ENCODE results near the gene UTS2. TPM values are rescaled to one million over a fixed set of nuclear protein-coding genes. Genes with fewer than 3 reads are reported as not detected.

UTS2 gene
- total RNA-seq, 4 donors from 2014 or later = not detected

DNA sequence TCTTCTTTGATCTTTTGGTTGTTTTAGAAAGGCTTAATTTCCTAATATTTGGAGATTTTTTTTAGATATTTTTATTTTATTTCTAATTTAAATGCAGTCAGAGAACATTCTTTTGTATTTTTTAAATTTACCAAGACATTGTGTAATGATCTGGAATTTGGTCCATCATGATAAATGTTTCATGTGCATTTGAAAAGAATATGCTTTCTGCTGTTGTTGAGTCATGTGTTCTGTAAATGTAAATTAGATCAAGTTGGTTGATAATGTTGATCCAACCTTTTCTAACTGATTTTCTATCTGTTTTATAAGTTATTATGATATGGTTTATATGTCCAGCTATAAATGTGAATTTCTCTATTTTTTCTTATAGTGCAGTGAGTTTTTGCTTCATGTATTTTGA lies 19.8 kb downstream of the UTS2 start:
- no peak overlapping the region for H3K27ac ChIP-seq
- no peak overlapping the region for H3K4me3 ChIP-seq
- H3K36me3 ChIP-seq = no peaks in the 10 kb centered on the region
- DNase-seq = no peak
- intact Hi-C loops (cut with DNase I; ENCODE audit: low total_unique reads) = no loop called here
- TF ChIP-seq, protein P1, sequence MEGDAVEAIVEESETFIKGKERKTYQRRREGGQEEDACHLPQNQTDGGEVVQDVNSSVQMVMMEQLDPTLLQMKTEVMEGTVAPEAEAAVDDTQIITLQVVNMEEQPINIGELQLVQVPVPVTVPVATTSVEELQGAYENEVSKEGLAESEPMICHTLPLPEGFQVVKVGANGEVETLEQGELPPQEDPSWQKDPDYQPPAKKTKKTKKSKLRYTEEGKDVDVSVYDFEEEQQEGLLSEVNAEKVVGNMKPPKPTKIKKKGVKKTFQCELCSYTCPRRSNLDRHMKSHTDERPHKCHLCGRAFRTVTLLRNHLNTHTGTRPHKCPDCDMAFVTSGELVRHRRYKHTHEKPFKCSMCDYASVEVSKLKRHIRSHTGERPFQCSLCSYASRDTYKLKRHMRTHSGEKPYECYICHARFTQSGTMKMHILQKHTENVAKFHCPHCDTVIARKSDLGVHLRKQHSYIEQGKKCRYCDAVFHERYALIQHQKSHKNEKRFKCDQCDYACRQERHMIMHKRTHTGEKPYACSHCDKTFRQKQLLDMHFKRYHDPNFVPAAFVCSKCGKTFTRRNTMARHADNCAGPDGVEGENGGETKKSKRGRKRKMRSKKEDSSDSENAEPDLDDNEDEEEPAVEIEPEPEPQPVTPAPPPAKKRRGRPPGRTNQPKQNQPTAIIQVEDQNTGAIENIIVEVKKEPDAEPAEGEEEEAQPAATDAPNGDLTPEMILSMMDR (IDR thresholded peaks at IDR 0.05) = no peak
- no peak for TF ChIP-seq POLR2A (IDR thresholded peaks at IDR 0.05)
- H3K4me1 ChIP-seq = no peaks in the 10 kb centered on the region
- H3K9me3 ChIP-seq = no peaks in the 10 kb centered on the region
- H3K27me3 ChIP-seq = no peaks in the 10 kb centered on the region

GRCh38 chr1:7831458-7831857 lies 21.4 kb downstream of the UTS2 start:
- Histone ChIP-seq H3K9me3 (no peaks in the 10 kb centered on the region), H3K27me3 (no peaks in the 10 kb centered on the region), H3K27ac (no peak overlapping the region), H3K4me3 (no peak overlapping the region), H3K36me3 (no peaks in the 10 kb centered on the region), H3K4me1 (no peaks in the 10 kb centered on the region)
- DNase-seq = no peak
- no peak for TF ChIP-seq POLR2A (IDR thresholded peaks at IDR 0.05)
- TF ChIP-seq, protein P1 (IDR thresholded peaks at IDR 0.05) = no peak
- intact Hi-C loops (cut with DNase I; ENCODE audit: low total_unique reads) = no loop called here

- no peak for DNase-seq
- Histone ChIP-seq H3K4me1 (no peaks in the 10 kb centered on the region), H3K36me3 (no peaks in the 10 kb centered on the region), H3K4me3 (peak overlapping the region in 1 of 2 donors; percentile 8), H3K27me3 (no peaks in the 10 kb centered on the region), H3K27ac (no peak overlapping the region), H3K9me3 (no peaks in the 10 kb centered on the region)
- TF ChIP-seq, protein P1 (IDR thresholded peaks at IDR 0.05) = no peak
- TF ChIP-seq POLR2A (IDR thresholded peaks at IDR 0.05) = no peak
- intact Hi-C loops (cut with DNase I; ENCODE audit: low total_unique reads) = no loop called here
Observed at GRCh38 chr1:7827126-7827955, 25.5 kb downstream of the UTS2 start.

DNA sequence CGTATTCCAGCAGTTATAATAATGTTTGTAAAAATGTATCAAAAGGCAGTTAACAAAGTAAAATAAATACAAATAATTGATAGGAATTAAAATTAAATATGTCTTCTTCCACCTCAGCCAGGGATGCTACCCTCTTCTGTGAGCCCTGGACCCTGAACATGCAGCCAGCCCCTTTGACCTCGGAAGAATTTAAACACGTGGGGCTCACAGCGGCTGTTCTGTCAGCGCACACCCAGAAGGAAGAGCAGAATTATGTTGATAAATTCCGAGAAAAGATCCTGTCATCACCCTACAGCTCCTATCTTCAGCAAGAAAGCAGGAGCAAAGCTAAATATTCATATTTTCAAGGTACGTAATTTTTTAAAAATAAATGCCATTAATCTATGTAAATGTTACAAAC lies 26.5 kb downstream of the UTS2 start:
- H3K27me3 ChIP-seq = no peaks in the 10 kb centered on the region
- no peaks in the 10 kb centered on the region for H3K36me3 ChIP-seq
- no peak overlapping the region for H3K27ac ChIP-seq
- H3K9me3 ChIP-seq = no peaks in the 10 kb centered on the region
- TF ChIP-seq, protein P1 (IDR thresholded peaks at IDR 0.05) = no peak
- TF ChIP-seq POLR2A (IDR thresholded peaks at IDR 0.05) = no peak
- intact Hi-C loops (cut with DNase I; ENCODE audit: low total_unique reads) = no loop called here
- no peak overlapping the region for H3K4me3 ChIP-seq
- no peaks in the 10 kb centered on the region for H3K4me1 ChIP-seq
- DNase-seq = no peak

GRCh38 chr1:7824701-7825100 lies 28.2 kb downstream of the UTS2 start:
- TF ChIP-seq, protein P1 (IDR thresholded peaks at IDR 0.05) = no peak
- no peak for TF ChIP-seq POLR2A (IDR thresholded peaks at IDR 0.05)
- intact Hi-C loops (cut with DNase I; ENCODE audit: low total_unique reads) = no loop called here
- H3K4me3 ChIP-seq = no peak overlapping the region
- H3K27ac ChIP-seq = no peak overlapping the region
- no peaks in the 10 kb centered on the region for H3K9me3 ChIP-seq
- no peaks in the 10 kb centered on the region for H3K27me3 ChIP-seq
- H3K4me1 ChIP-seq = no peaks in the 10 kb centered on the region
- no peaks in the 10 kb centered on the region for H3K36me3 ChIP-seq
- DNase-seq = no peak
